ENCODE data around the gene TMEM179B.
"Not testable (repeated sequence)": the region's sequence is repeated elsewhere in the genome, so short reads cannot be mapped to it uniquely, and the experiment has no call there.

Gene TMEM179B

GRCh38 chr11:62787005-62787759, at the start of gene TMEM179B:
TSS of gene TMEM179B (plus strand) at chr11:62787402. CDS start at chr11:62787432, 30 bp downstream.
- in situ Hi-C loops (cut with MboI; ENCODE audit: low pct_unique_long_range_greater_than_20kb, low sequenced_read_pairs, unreplicated experiment), result no loop called here
- peak; percentile 98 for DNase-seq (ENCODE audit: low spot score)
- TF ChIP-seq CTCF (IDR thresholded peaks at IDR 0.05; ENCODE audit: extremely low read depth, insufficient read depth, missing control alignments), result peak; percentile 68

GRCh38 chr11:62747475-62748160, 39.6 kb upstream of the TMEM179B start:
- no peak for TF ChIP-seq CTCF (IDR thresholded peaks at IDR 0.05; ENCODE audit: extremely low read depth, insufficient read depth, missing control alignments)
- in situ Hi-C loops (cut with MboI; ENCODE audit: low pct_unique_long_range_greater_than_20kb, low sequenced_read_pairs, unreplicated experiment), result no loop called here
- no peak for DNase-seq (ENCODE audit: low spot score)

GRCh38 chr11:62749931-62750330, 37.3 kb upstream of the TMEM179B start:
- DNase-seq (ENCODE audit: low spot score); in situ Hi-C loops (cut with MboI; ENCODE audit: low pct_unique_long_range_greater_than_20kb, low sequenced_read_pairs, unreplicated experiment): not testable (repeated sequence)

GRCh38 chr11:62752177-62752785, 34.9 kb upstream of the TMEM179B start:
- in situ Hi-C loops (cut with MboI; ENCODE audit: low pct_unique_long_range_greater_than_20kb, low sequenced_read_pairs, unreplicated experiment), result no loop called here
- DNase-seq (ENCODE audit: low spot score), result no peak
- TF ChIP-seq CTCF (IDR thresholded peaks at IDR 0.05; ENCODE audit: extremely low read depth, insufficient read depth, missing control alignments), result no peak

GRCh38 chr11:62752994-62753735, 34.0 kb upstream of the TMEM179B start:
- no peak for DNase-seq (ENCODE audit: low spot score)
- TF ChIP-seq CTCF (IDR thresholded peaks at IDR 0.05; ENCODE audit: extremely low read depth, insufficient read depth, missing control alignments), result no peak
- in situ Hi-C loops (cut with MboI; ENCODE audit: low pct_unique_long_range_greater_than_20kb, low sequenced_read_pairs, unreplicated experiment), result no loop called here

GRCh38 chr11:62753736-62754603, 33.2 kb upstream of the TMEM179B start, which contains the start of gene ZBTB3:
TSS of gene ZBTB3 (minus strand) at chr11:62754160. CDS start at chr11:62753664, 496 bp downstream.
- no peak for TF ChIP-seq CTCF (IDR thresholded peaks at IDR 0.05; ENCODE audit: extremely low read depth, insufficient read depth, missing control alignments)
- in situ Hi-C loops (cut with MboI; ENCODE audit: low pct_unique_long_range_greater_than_20kb, low sequenced_read_pairs, unreplicated experiment), result no loop called here
- peak; percentile 94 for DNase-seq (ENCODE audit: low spot score)

Data from GM13977 (cell line).